HL-60 (cell line): Measurements from ENCODE around the gene ARMH3.

ENCODE experiments used
- DNase-seq, 2 experiments: peaks; one replicate each; pipeline ENCODE4 v3.0.0-alpha.2; 2010 to 2020; ENCODE audit warnings: low read depth in 1 of 2, low spot score in 1 of 2
- H3K27ac ChIP-seq: fragments of 250-450 bp; sonication (Bioruptor Pico); replicated peaks from 2 replicates; pipeline ENCODE4 v1.5.1; 2020; ENCODE audit warnings: mild to moderate bottlenecking, moderate library complexity
- H3K27me3 ChIP-seq: fragments of 250-450 bp; sonication (Bioruptor Pico); 2 replicates; pipeline ENCODE4 v1.5.1; 2021; ENCODE audit warnings: mild to moderate bottlenecking, moderate library complexity; ENCODE audit not compliant: insufficient read depth, poor library complexity, severe bottlenecking
- H3K4me3 ChIP-seq: replicated peaks from 2 replicates; pipeline ENCODE4 v1.5.1; 2011; ENCODE audit warnings: mild to moderate bottlenecking, control low read depth, low read length; ENCODE audit not compliant: insufficient read depth
- CTCF ChIP-seq: IDR thresholded peaks from one replicate; pipeline ENCODE4 v1.5.1; 2011; ENCODE audit warnings: low read length, control low read depth, inconsistent platforms; ENCODE audit not compliant: insufficient read depth
- GABPA ChIP-seq: IDR thresholded peaks from 2 replicates; pipeline ENCODE4 v1.6.1; 2012; ENCODE audit warnings: low read depth
- POLR2AphosphoS5 ChIP-seq: IDR thresholded peaks from 2 replicates; pipeline ENCODE4 v1.6.1; 2012; ENCODE audit warnings: low read depth
- REST ChIP-seq: IDR thresholded peaks from 2 replicates; pipeline ENCODE4 v1.6.1; 2012; ENCODE audit warnings: low read depth; ENCODE audit not compliant: insufficient replicate concordance
- SPI1 ChIP-seq: IDR thresholded peaks from 2 replicates; pipeline ENCODE4 v1.6.1; 2012; ENCODE audit warnings: low read depth, mild to moderate bottlenecking, borderline replicate concordance

The ARMH3 gene

GRCh38 chr10:101969412-101969922 is 86.5 kb downstream of the ARMH3 start:
- no peak overlapping the region for H3K4me3 ChIP-seq
- no peak for DNase-seq
- peak overlapping the region; percentile 45; the same call in 1 of the 2 replicates for H3K27ac ChIP-seq

GRCh38 chr10:101968940-101969321 is 87.0 kb downstream of the ARMH3 start:
- H3K4me3 ChIP-seq = no peak overlapping the region
- no peaks in the 10 kb centered on the region for H3K27me3 ChIP-seq
- H3K27ac ChIP-seq = peak overlapping the region; percentile 45; the same call in 1 of the 2 replicates
- DNase-seq = no peak
- TF ChIP-seq POLR2AphosphoS5 (no peak), REST (no peak), CTCF (no peak), SPI1 (no peak; the same call in 1 of the 2 replicates), GABPA (no peak)

More at GRCh38 chr10:101969412-101969922, 86.5 kb downstream of the ARMH3 start:
- TF ChIP-seq GABPA (no peak), REST (no peak), SPI1 (no peak), CTCF (no peak), POLR2AphosphoS5 (no peak)
- no peaks in the 10 kb centered on the region for H3K27me3 ChIP-seq

GRCh38 chr10:101968286-101968939 is 87.6 kb downstream of the ARMH3 start:
- Histone ChIP-seq H3K27ac (no peak overlapping the region), H3K4me3 (no peak overlapping the region)
- no peak for DNase-seq

More at GRCh38 chr10:101968286-101968939, 87.6 kb downstream of the ARMH3 start:
- no peaks in the 10 kb centered on the region for H3K27me3 ChIP-seq
- TF ChIP-seq REST = no peak
- no peak for TF ChIP-seq GABPA
- no peak for TF ChIP-seq CTCF
- no peak for TF ChIP-seq SPI1
- TF ChIP-seq POLR2AphosphoS5 = no peak
